Upper lobe of left lung (tissue), 4 donors: Measurements from ENCODE around the gene FOXN1.

Experiments used
- CTCF ChIP-seq, 6 experiments: fragments of 450-650 bp in 4 of 6; fragments of 200-600 bp in 2 of 6; sonication (generic) in 2 of 6; IDR thresholded peaks; one replicate each; pipeline ENCODE4 v1.5.1; 2016 to 2019; ENCODE audit warnings: antibody characterized with exemption in 6 of 6
- POLR2AphosphoS5 ChIP-seq, 2 donors: sonication (generic); formaldehyde crosslinking; IDR thresholded peaks; one replicate each; pipeline ENCODE4 v1.5.1; 2017; ENCODE audit warnings: antibody characterized with exemption in 2 of 2

DNA sequence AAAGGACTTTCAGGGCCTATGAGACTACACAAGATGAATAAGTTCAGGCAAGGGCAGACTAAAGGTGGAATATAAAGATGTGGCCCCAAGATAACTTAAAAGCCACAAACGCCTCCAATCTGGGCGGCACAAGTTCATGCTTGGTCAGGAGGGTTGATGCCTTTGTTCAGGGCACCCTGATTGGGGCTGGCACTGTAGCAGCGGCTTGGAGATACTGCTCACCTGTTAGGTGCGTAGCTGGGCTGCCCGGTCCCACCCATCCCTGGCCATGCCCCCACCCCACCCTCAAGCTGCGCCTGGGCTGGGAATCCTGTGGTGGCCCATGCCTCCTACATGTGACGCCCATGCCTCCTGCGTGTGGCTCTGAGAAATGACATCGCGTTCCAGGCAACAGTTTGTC lies 45.2 kb upstream of the FOXN1 start:
- no peak for TF ChIP-seq POLR2AphosphoS5 (IDR thresholded peaks at IDR 0.05)
- TF ChIP-seq CTCF (IDR thresholded peaks at IDR 0.05): no peak
